Measurements from ENCODE around the gene CA10.

CA10 gene

DNA sequence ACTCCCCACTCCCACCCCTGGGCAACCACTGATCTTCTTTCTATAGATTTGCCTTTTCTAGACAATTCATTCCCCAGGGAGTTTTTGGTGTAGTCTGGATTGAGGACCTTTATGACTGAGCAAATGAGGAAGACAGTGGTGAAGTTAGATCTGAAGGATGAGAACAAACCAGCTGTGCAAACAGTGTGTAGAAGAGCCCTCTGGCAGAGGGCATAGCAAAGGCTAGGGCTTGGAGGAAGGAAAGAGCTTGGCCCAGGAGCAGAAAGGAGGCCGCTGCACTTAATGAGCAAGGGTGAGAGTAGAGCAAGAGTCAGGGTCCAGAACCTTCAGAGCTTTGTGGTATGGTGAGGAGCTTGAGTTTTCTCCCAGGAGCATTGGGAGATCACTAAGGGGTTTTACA, 352.7 kb downstream of the CA10 start:
- Histone ChIP-seq H3K4me1 (no peaks in the 10 kb centered on the region), H3K27ac (no peak overlapping the region), H3K79me2 (no peaks in the 10 kb centered on the region), H3K36me3 (ENCODE audit: control insufficient read depth, insufficient read depth, low read length) (no peaks in the 10 kb centered on the region), H3K4me3 (ENCODE audit: low read depth, low read length) (no peak overlapping the region), H3K9ac (no peak overlapping the region), H2AFZ (no peak overlapping the region), H3K9me3 (ENCODE audit: control insufficient read depth, low read length) (no peaks in the 10 kb centered on the region), H3K4me2 (ENCODE audit: low read length) (no peak overlapping the region), H3K27me3 (ENCODE audit: control insufficient read depth, insufficient read depth, low read length) (no peaks in the 10 kb centered on the region)
- TF ChIP-seq, protein P1, sequence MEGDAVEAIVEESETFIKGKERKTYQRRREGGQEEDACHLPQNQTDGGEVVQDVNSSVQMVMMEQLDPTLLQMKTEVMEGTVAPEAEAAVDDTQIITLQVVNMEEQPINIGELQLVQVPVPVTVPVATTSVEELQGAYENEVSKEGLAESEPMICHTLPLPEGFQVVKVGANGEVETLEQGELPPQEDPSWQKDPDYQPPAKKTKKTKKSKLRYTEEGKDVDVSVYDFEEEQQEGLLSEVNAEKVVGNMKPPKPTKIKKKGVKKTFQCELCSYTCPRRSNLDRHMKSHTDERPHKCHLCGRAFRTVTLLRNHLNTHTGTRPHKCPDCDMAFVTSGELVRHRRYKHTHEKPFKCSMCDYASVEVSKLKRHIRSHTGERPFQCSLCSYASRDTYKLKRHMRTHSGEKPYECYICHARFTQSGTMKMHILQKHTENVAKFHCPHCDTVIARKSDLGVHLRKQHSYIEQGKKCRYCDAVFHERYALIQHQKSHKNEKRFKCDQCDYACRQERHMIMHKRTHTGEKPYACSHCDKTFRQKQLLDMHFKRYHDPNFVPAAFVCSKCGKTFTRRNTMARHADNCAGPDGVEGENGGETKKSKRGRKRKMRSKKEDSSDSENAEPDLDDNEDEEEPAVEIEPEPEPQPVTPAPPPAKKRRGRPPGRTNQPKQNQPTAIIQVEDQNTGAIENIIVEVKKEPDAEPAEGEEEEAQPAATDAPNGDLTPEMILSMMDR (IDR thresholded peaks at IDR 0.05) = no peak

- TF ChIP-seq, protein P1 (IDR thresholded peaks at IDR 0.05) = no peak
- Histone ChIP-seq H3K36me3 (ENCODE audit: control insufficient read depth, insufficient read depth, low read length) (no peaks in the 10 kb centered on the region), H3K4me1 (no peaks in the 10 kb centered on the region), H3K9ac (no peak overlapping the region), H3K27ac (no peak overlapping the region), H3K4me3 (ENCODE audit: low read depth, low read length) (no peak overlapping the region), H3K4me2 (ENCODE audit: low read length) (no peak overlapping the region), H3K27me3 (ENCODE audit: control insufficient read depth, insufficient read depth, low read length) (no peaks in the 10 kb centered on the region), H3K9me3 (ENCODE audit: control insufficient read depth, low read length) (no peaks in the 10 kb centered on the region), H3K79me2 (no peaks in the 10 kb centered on the region), H2AFZ (no peak overlapping the region)
Measured at GRCh38 chr17:51805185-51805584, 353.3 kb downstream of the CA10 start.

GRCh38 chr17:51803161-51803560, 355.4 kb downstream of the CA10 start:
- Histone ChIP-seq H3K4me3 (ENCODE audit: low read depth, low read length) (no peak overlapping the region), H3K4me1 (no peaks in the 10 kb centered on the region), H3K27me3 (ENCODE audit: control insufficient read depth, insufficient read depth, low read length) (no peaks in the 10 kb centered on the region), H3K36me3 (ENCODE audit: control insufficient read depth, insufficient read depth, low read length) (no peaks in the 10 kb centered on the region), H3K4me2 (ENCODE audit: low read length) (no peak overlapping the region), H3K9me3 (ENCODE audit: control insufficient read depth, low read length) (no peaks in the 10 kb centered on the region), H3K9ac (no peak overlapping the region), H3K79me2 (no peaks in the 10 kb centered on the region), H2AFZ (no peak overlapping the region), H3K27ac (no peak overlapping the region)
- TF ChIP-seq, protein P1 (IDR thresholded peaks at IDR 0.05) = no peak

DNA sequence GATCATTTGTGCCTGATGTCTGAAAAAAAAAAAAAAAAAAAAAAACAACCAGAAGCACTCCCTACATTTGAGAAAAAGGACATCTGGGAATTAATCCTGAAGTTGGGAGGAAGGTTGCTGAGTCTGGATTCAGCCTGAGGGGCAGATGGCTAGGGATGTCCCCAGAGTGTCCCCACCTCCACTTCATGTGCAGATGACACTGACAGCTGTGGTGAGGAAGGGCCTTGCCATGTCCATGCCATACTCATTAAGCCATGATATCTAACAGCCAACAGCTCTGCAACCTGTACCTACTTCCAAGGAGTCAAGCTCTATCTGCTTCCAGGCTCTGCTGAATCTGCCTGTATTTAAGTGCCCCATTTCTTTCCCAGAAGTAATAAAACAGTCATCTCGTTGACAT, 356.0 kb downstream of the CA10 start:
- Histone ChIP-seq H3K4me3 (ENCODE audit: low read depth, low read length) (no peak overlapping the region), H3K79me2 (no peaks in the 10 kb centered on the region), H2AFZ (no peak overlapping the region), H3K4me1 (no peaks in the 10 kb centered on the region), H3K9ac (no peak overlapping the region), H3K36me3 (ENCODE audit: control insufficient read depth, insufficient read depth, low read length) (no peaks in the 10 kb centered on the region), H3K4me2 (ENCODE audit: low read length) (no peak overlapping the region), H3K9me3 (ENCODE audit: control insufficient read depth, low read length) (no peaks in the 10 kb centered on the region), H3K27me3 (ENCODE audit: control insufficient read depth, insufficient read depth, low read length) (no peaks in the 10 kb centered on the region), H3K27ac (no peak overlapping the region)
- TF ChIP-seq, protein P1 (IDR thresholded peaks at IDR 0.05) = no peak

DNA sequence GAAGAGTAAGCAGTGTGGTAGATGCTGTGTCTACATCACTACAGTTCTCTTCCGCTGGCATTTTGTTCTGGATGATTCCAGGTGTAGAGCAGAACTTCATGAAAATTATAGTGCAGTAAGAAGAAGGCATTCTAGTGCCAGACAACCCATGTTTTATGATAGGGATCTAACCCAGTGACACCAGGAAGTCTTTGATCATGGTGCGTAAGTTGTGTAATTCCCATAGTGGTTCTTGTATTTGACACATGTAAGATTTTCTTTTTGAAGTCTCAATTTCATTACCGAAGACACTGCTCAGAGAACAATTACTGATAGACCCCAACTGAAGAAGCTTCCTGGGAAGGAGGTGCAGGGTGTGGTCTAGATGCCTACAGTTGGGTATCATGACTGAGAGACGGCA, 356.9 kb downstream of the CA10 start:
- no peak overlapping the region for H3K27ac ChIP-seq
- H3K9me3 ChIP-seq (ENCODE audit: control insufficient read depth, low read length) = no peaks in the 10 kb centered on the region
- TF ChIP-seq, protein P1 (IDR thresholded peaks at IDR 0.05) = no peak
- no peaks in the 10 kb centered on the region for H3K79me2 ChIP-seq
- no peak overlapping the region for H3K9ac ChIP-seq
- no peak overlapping the region for H3K4me3 ChIP-seq (ENCODE audit: low read depth, low read length)
- no peak overlapping the region for H2AFZ ChIP-seq
- no peaks in the 10 kb centered on the region for H3K4me1 ChIP-seq
- no peaks in the 10 kb centered on the region for H3K27me3 ChIP-seq (ENCODE audit: control insufficient read depth, insufficient read depth, low read length)
- no peak overlapping the region for H3K4me2 ChIP-seq (ENCODE audit: low read length)
- no peaks in the 10 kb centered on the region for H3K36me3 ChIP-seq (ENCODE audit: control insufficient read depth, insufficient read depth, low read length)

All from parathyroid adenoma (tissue), 2 donors.